ENCODE measurements around the gene CWC22. TPM values are rescaled to one million over a fixed set of nuclear protein-coding genes. Genes with fewer than 3 reads are reported as not detected.
A peak's percentile ranks its signal among the peaks of the same experiment; 100 is the strongest.

The CWC22 gene
- total and polyA plus RNA-seq, 2 of the 13 experiments (the other 11 are each of a cell fraction or from before 2014, with no cell fraction given) = 5.7 to 29.2 TPM

- peak; percentile 83; the same call in 1 of the 2 replicates for TF ChIP-seq ZNF343 (CRISPR knock-in tag; IDR thresholded peaks at IDR 0.05)
- TF ChIP-seq ZBTB40 (IDR thresholded peaks at IDR 0.05) = peak; percentile 48; the same call in 1 of the 2 replicates
- peak; percentile 88 for TF ChIP-seq ZBTB40 (CRISPR knock-in tag; IDR thresholded peaks at IDR 0.05)
- 0 out of 2 replicates have a peak, but pooled peaks have one; percentile 17 for TF ChIP-seq GZF1 (CRISPR knock-in tag; IDR thresholded peaks at IDR 0.05)
- peak; percentile 90; the same call in 1 of the 2 replicates for TF ChIP-seq ZNF724P (CRISPR knock-in tag; IDR thresholded peaks at IDR 0.05; ENCODE audit: borderline replicate concordance)
- 0 out of 2 replicates have a peak, but pooled peaks have one; percentile 72 for TF ChIP-seq ZNF441 (CRISPR knock-in tag; IDR thresholded peaks at IDR 0.05; ENCODE audit: borderline replicate concordance)
- peak; percentile 70; the same call in 1 of the 2 replicates for TF ChIP-seq BORCS8-MEF2B (CRISPR knock-in tag; IDR thresholded peaks at IDR 0.05)
- peak; percentile 77; the same call in 1 of the 2 replicates for TF ChIP-seq CSRNP1 (CRISPR knock-in tag; IDR thresholded peaks at IDR 0.05)
- TF ChIP-seq ZNF264 (CRISPR knock-in tag; IDR thresholded peaks at IDR 0.05) = peak; percentile 67; the same call in 1 of the 2 replicates
- TF ChIP-seq SIX1 (CRISPR knock-in tag; IDR thresholded peaks at IDR 0.05; ENCODE audit: borderline replicate concordance) = no peak
- TF ChIP-seq ZNF547 (CRISPR knock-in tag; IDR thresholded peaks at IDR 0.05) = no peak
- 0 out of 2 replicates have a peak, but pooled peaks have one; percentile 85 for TF ChIP-seq ZNF691 (CRISPR knock-in tag; IDR thresholded peaks at IDR 0.05; ENCODE audit: borderline replicate concordance, low read depth)
- peak; percentile 95 for TF ChIP-seq CREB1 (IDR thresholded peaks at IDR 0.05)
- TF ChIP-seq CREB1 (CRISPR knock-in tag; IDR thresholded peaks at IDR 0.05) = peak; percentile 100
- no peak for TF ChIP-seq ZNF432 (CRISPR knock-in tag; IDR thresholded peaks at IDR 0.05; ENCODE audit: borderline replicate concordance)
- TF ChIP-seq YY1 (IDR thresholded peaks at IDR 0.05; ENCODE audit: insufficient read depth, insufficient replicate concordance, low read depth, low read length) = peak; percentile 97
- peak; percentile 24; the same call in 1 of the 2 replicates for TF ChIP-seq ZFP36L1 (CRISPR knock-in tag; IDR thresholded peaks at IDR 0.05)
These were observed at the start of gene CWC22 (continued) for GRCh38 chr2:180006781-180007579.
